Stimulated activated CD4-positive, alpha-beta T cell treated with anti-CD3 and anti-CD28 coated beads, Interleukin-15, amount 100 ng/mL, for 1 hour (primary cell): ENCODE results near the gene ARVCF.
A peak's percentile ranks its signal among the peaks of the same experiment; 100 is the strongest.

Experiments used
- DNase-seq, 2 donors: peaks; one replicate each; pipeline ENCODE4 v3.0.0-alpha.2; 2020; ENCODE audit warnings: low read depth in 1 of 2, low spot score in 1 of 2

Gene ARVCF

GRCh38 chr22:19963863-19964642, 52.6 kb downstream of the ARVCF start:
- no peak for DNase-seq

- no peak for DNase-seq
These were observed 53.5 kb downstream of the ARVCF start for GRCh38 chr22:19962909-19963806.

- peak; percentile 24 to 37 for DNase-seq
These were observed 54.2 kb downstream of the ARVCF start for GRCh38 chr22:19962246-19962908.

GRCh38 chr22:19961868-19962245, 54.8 kb downstream of the ARVCF start:
- DNase-seq = no peak

GRCh38 chr22:19961201-19961580, 55.4 kb downstream of the ARVCF start:
- no peak for DNase-seq

GRCh38 chr22:19960491-19961200, 56.0 kb downstream of the ARVCF start:
- no peak for DNase-seq

GRCh38 chr22:19959587-19960490, 56.8 kb downstream of the ARVCF start:
- no peak for DNase-seq

GRCh38 chr22:19959043-19959586, 57.5 kb downstream of the ARVCF start:
- DNase-seq = no peak

- no peak for DNase-seq
These were observed 58.3 kb downstream of the ARVCF start for GRCh38 chr22:19958083-19959042.

GRCh38 chr22:19957445-19957844, 59.2 kb downstream of the ARVCF start:
- no peak for DNase-seq

GRCh38 chr22:19955241-19956128, 61.1 kb downstream of the ARVCF start:
- no peak for DNase-seq

- DNase-seq = no peak
These were observed 65.3 kb downstream of the ARVCF start for GRCh38 chr22:19951346-19951745.

GRCh38 chr22:19948057-19948760, 68.4 kb downstream of the ARVCF start:
- DNase-seq = no peak

GRCh38 chr22:19943082-19944026, 73.3 kb downstream of the ARVCF start:
- no peak for DNase-seq

GRCh38 chr22:19942157-19943081, 74.2 kb downstream of the ARVCF start:
- DNase-seq = no peak
